ENCODE results near the gene ST3GAL3. TPM values are rescaled to one million over a fixed set of nuclear protein-coding genes. Genes with fewer than 3 reads are reported as not detected.

The ST3GAL3 gene
- total and polyA plus RNA-seq, 2 donors (not counting 3 experiments of a cell fraction or from before 2014, with no cell fraction given) = 14.3 to 35.8 TPM

- H3K4me1 ChIP-seq (ENCODE audit: control insufficient read depth, extremely low read depth, insufficient read depth, low read length) = peaks cover 20% of the 10 kb centered on the region
- H3K9me1 ChIP-seq (replicated peaks; ENCODE audit: control insufficient read depth, extremely low read depth, insufficient read depth, low read length) = no peaks in the 10 kb centered on the region
- H3K4me2 ChIP-seq (ENCODE audit: insufficient read depth, low read length) = no peak overlapping the region
- DNase-seq (ENCODE audit: low read depth, low spot score) (no peak), FAIRE-seq (no peak)
- no peak overlapping the region for H3K27ac ChIP-seq (ENCODE audit: insufficient read depth, low read depth, low read length)
- dilution Hi-C loops (cut with MboI; ENCODE audit: extremely low pct_ligation_motif_present, low sequenced_read_pairs) (loop anchor here (25.0 kb wide), 1 partner anchor 183 kb away; no protein-coding TSS in a partner anchor), intact Hi-C loops (cut with micrococcal nuclease) (loop anchor here (5.0 kb wide), 1 partner anchor 102 kb away; no protein-coding TSS in a partner anchor)
- no peak for TF ChIP-seq CTCF (IDR thresholded peaks at IDR 0.05; ENCODE audit: extremely low read depth in 1 of 2, insufficient read depth in 1 of 2, low read depth in 1 of 2, low read length in 2 of 2)
- TF ChIP-seq EZH2 (IDR thresholded peaks at IDR 0.05; ENCODE audit: borderline replicate concordance, low read depth, low read length, severe bottlenecking) = no peak
- TF ChIP-seq POLR2AphosphoS5 (IDR thresholded peaks at IDR 0.05; ENCODE audit: insufficient read depth, low read depth, low read length) = no peak
- no peak for TF ChIP-seq JUN (IDR thresholded peaks at IDR 0.05; ENCODE audit: borderline replicate concordance, insufficient read depth, insufficient read length, low read depth)
- TF ChIP-seq POLR2A (IDR thresholded peaks at IDR 0.05; ENCODE audit: low read depth, low read length) = no peak
- TF ChIP-seq GATA2 (IDR thresholded peaks at IDR 0.05; ENCODE audit: insufficient read depth, insufficient read length, low read depth, low read length) = no peak
- no peak for TF ChIP-seq MAX (IDR thresholded peaks at IDR 0.05; ENCODE audit: insufficient read depth, insufficient read length)
- TF ChIP-seq MYC (IDR thresholded peaks at IDR 0.05; ENCODE audit: low read depth, low read length) = no peak
- TF ChIP-seq FOS (IDR thresholded peaks at IDR 0.05; ENCODE audit: borderline replicate concordance, insufficient read depth, low read length) = no peak
- no peak overlapping the region for H2AFZ ChIP-seq (ENCODE audit: low read depth, low read length)
- ChIA-PET POLR2A (no interaction called here), CTCF (interaction anchor here (1.4 to 7.2 kb wide), 3 partner anchors 11 to 181 kb away, joined by 3 to 93 read pairs (median 22); partner anchors contain the start of gene ARTN)
- H3K36me3 ChIP-seq (ENCODE audit: control insufficient read depth in 2 of 2, extremely low read depth in 1 of 2, insufficient read depth in 2 of 2, low read length in 2 of 2) = peaks cover 0 to 3% of the 10 kb centered on the region in 2 experiments
- no peak overlapping the region for H3K9ac ChIP-seq (replicated peaks; ENCODE audit: extremely low read depth, insufficient read depth, low read length)
- no peaks in the 10 kb centered on the region for H4K20me1 ChIP-seq (replicated peaks; ENCODE audit: control insufficient read depth, extremely low read depth, insufficient read depth, low read length)
- no peak overlapping the region for H3K4me3 ChIP-seq (replicated peaks in 1 of 3; ENCODE audit: insufficient read depth in 1 of 3, low read depth in 1 of 3, low read length in 3 of 3)
- no TSS peak for BruUV-seq (replicated peaks)
- no peaks in the 10 kb centered on the region for H3K27me3 ChIP-seq (ENCODE audit: control insufficient read depth in 2 of 2, insufficient read depth in 2 of 2, low read length in 2 of 2)
- H3K79me2 ChIP-seq (ENCODE audit: control insufficient read depth, insufficient read depth, low read length) = peaks cover 5% of the 10 kb centered on the region
- H3K9me3 ChIP-seq (replicated peaks; ENCODE audit: control insufficient read depth, insufficient read depth, low read length) = no peaks in the 10 kb centered on the region
These were observed 237.5 kb downstream of the ST3GAL3 start for GRCh38 chr1:43944860-43945259.
